ENCODE results near the gene PRSS8.
A peak's percentile ranks its signal among the peaks of the same experiment; 100 is the strongest.

The PRSS8 gene

GRCh38 chr16:31120129-31120528 lies 15.4 kb downstream of the PRSS8 start:
- H3K4me3 ChIP-seq (ENCODE audit: low read length) = no peak overlapping the region
- no peak for DNase-seq (ENCODE audit: low read depth)
- TF ChIP-seq CTCF (IDR thresholded peaks at IDR 0.05; ENCODE audit: insufficient read depth, low read depth, low read length, missing control alignments) = no peak

- peak overlapping the region; percentile 80 for H3K4me3 ChIP-seq (ENCODE audit: low read length)
- peak; percentile 98 for DNase-seq (ENCODE audit: low read depth)
- TF ChIP-seq CTCF (IDR thresholded peaks at IDR 0.05; ENCODE audit: insufficient read depth, low read depth, low read length, missing control alignments) = no peak
Measured at GRCh38 chr16:31118223-31119155, 17.0 kb downstream of the PRSS8 start.

- TF ChIP-seq CTCF (IDR thresholded peaks at IDR 0.05; ENCODE audit: insufficient read depth, low read depth, low read length, missing control alignments) = no peak
- peak within 1 kb of the TSS; percentile 80 for H3K4me3 ChIP-seq (ENCODE audit: low read length)
- DNase-seq (ENCODE audit: low read depth) = peak; percentile 100
Measured at GRCh38 chr16:31117384-31118222, 17.9 kb downstream of the PRSS8 start, which contains the start of gene KAT8. KAT8 (plus strand) TSS chr16:31117664; CDS start chr16:31117682, 18 bp downstream.

GRCh38 chr16:31114468-31114867 lies 21.1 kb downstream of the PRSS8 start:
- no peak for TF ChIP-seq CTCF (IDR thresholded peaks at IDR 0.05; ENCODE audit: insufficient read depth, low read depth, low read length, missing control alignments)
- no peak overlapping the region for H3K4me3 ChIP-seq (ENCODE audit: low read length)
- DNase-seq (ENCODE audit: low read depth) = no peak

- no peak for TF ChIP-seq CTCF (IDR thresholded peaks at IDR 0.05; ENCODE audit: insufficient read depth, low read depth, low read length, missing control alignments)
- H3K4me3 ChIP-seq (ENCODE audit: low read length) = no peak overlapping the region
- no peak for DNase-seq (ENCODE audit: low read depth)
Measured at GRCh38 chr16:31113121-31114120, 22.1 kb downstream of the PRSS8 start.

GRCh38 chr16:31112711-31113110 lies 22.8 kb downstream of the PRSS8 start:
- TF ChIP-seq CTCF (IDR thresholded peaks at IDR 0.05; ENCODE audit: insufficient read depth, low read depth, low read length, missing control alignments) = no peak
- no peak for DNase-seq (ENCODE audit: low read depth)
- H3K4me3 ChIP-seq (ENCODE audit: low read length) = no peak overlapping the region

Data from epithelial cell of esophagus (primary cell).